Measurements from ENCODE around the gene SVEP1.

Gene SVEP1

GRCh38 chr9:110528645-110529044 lies 50.9 kb downstream of the SVEP1 start:
- DNase-seq, result no peak

DNA sequence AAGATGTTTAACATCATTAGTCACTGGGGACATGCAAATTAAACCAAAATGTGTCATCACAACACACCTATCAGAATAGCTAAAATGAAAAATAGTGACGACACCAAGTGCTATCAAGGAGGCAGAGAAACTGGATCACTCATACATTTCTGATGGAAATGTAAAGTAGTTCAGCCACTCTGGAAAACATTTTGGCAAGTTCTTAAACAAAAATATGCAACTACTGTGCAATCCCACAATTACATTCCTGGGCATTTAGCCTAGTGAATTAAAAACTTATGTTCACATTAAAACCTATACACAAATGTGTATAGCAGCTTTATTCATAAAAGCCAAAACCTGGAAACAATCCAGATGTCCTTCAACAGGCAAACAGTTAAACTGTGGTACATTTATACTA lies 53.1 kb downstream of the SVEP1 start:
- DNase-seq, result no peak

DNA sequence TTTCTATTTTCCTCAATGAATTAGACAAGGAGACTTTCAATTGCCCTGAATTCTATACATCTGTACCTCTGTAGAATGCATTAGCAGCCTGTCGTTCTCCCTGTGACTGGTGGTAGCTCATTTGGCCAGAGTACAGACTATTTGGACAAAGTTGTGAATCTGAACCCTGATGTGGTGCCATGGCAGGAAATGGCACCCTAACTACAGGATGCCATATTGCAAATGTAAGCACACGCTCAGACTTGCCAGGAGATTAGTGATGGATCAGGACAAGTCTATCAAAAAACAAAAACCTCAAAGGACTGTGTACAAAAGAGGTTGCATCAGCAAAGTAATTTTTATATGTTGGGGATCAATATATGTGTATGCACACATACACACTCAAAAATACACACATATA lies 58.3 kb downstream of the SVEP1 start:
- DNase-seq, result peak in 1 of 51 donors; percentile 6

GRCh38 chr9:110520120-110520701 lies 59.3 kb downstream of the SVEP1 start:
- DNase-seq, result no peak

DNA sequence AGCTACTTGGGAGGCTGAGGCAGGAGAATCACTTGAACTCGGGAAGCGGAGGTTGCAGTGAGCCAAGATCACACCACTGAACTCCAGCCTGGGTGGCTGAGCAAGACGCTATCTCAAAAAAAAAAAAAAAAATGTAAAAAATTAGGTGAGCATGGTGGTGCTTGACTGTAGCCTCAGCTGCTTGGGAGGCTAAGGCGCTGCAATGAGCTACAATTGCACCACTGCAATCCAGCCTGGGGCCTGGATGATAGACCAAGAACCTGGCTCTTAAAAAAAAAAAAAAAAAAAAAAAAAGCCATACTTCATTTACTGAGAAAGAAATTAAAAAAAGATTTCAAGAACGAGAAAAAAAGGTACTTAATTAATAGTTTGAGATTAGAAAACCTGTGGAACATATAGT lies 62.1 kb downstream of the SVEP1 start:
- DNase-seq, result no peak

GRCh38 chr9:110514897-110515296 lies 64.6 kb downstream of the SVEP1 start:
- no peak for DNase-seq

DNA sequence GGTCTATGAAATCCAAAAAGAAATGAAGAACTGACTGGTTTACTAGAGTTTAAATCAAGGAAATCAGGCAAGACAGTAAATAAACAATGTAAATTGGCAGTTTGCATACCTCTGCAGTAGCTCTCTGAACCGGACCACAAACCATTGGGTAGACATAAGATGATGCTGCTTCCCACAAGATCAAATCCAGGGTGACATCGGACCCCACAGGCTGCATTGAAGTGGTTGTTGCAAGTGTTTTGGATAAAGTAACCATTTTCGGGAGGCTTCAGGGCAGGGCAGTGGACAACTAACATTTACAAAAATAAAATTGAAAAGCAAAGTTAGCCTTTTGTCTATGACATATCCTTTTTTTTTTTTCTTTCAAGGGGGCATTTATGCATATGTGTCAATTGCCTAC lies 66.7 kb downstream of the SVEP1 start:
- DNase-seq, result no peak

DNA sequence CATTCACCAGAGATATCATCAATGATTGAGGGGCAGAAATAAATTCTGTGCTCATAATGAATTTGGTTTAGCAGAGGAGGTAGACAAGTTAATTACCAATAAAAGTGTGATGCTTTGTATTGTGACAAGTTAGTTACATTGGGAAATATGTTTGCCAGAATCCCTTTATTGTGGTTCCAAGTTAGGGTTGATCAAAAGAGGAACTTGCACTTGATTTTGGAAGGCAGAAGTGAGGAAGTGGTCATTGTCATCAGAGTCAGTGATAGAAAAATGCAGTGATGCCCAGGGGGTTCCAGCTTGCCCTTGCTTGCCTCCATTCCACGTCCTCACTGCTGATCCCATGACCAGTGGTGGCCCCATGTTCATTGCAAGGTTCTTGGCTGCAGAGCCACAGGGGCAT lies 69.7 kb downstream of the SVEP1 start:
- DNase-seq, result no peak

GRCh38 chr9:110502842-110503241 lies 76.7 kb downstream of the SVEP1 start:
- DNase-seq, result no peak

DNA sequence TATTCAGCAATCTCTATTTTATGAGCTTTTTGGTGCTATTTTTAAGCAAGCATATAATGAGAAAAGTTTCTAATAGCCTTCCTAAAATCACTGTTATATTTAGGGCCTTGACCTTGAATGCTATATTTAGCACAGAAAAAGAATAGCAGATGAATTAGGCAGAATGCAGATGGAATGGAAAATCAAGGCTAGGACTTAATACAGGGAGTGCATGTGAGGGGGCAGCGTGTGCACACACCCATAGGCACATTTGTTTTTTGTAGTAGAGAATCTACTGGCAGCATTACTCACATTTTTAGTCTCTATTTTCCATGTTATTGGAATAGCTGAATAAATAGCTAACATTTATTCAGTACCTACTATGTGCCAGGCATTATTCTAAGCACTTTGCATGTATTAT lies 79.9 kb downstream of the SVEP1 start:
- DNase-seq, result no peak

GRCh38 chr9:110487196-110487595 lies 92.3 kb downstream of the SVEP1 start:
- no peak for DNase-seq

DNA sequence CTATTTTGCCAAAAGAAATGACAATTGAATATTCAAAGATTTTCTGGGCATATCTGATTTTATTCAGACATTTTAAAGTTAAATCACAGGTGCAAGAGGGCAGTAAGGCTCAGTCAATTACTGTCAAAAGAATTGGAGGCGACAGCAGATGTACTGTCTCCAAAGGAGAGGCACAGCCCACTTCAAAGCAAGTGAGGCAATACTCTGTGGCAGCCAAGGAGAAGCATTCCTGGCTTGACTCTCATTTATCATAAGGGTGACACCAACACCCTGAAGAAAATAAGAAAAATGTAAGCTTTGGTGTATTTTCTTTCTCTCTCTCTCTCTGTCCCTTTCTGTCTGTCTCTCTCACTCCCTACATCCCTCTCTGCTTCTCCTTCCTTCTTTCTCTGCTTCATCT lies 93.3 kb downstream of the SVEP1 start:
- no peak for DNase-seq

DNA sequence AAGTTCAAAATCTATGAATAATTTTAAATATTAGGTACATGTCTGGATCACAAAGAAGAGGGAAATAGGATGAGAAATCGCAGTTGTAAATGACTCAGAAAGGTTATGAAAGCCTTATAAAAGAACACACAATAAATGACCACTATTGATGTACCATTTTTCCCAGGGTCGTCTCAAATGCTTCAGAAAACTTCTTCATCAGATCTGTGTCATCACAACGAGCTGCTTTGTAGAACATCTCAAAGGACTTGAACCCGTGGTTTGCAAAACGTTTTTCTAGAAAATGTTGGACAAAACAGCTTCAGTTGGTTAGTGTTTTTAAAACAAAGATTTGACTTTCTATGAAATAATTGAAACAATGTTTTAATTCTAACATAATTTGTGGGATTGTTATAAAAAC lies 100.1 kb downstream of the SVEP1 start:
- DNase-seq, result no peak

GRCh38 chr9:110476251-110476650 lies 103.3 kb downstream of the SVEP1 start:
- DNase-seq, result no peak

GRCh38 chr9:110472111-110472510 lies 107.4 kb downstream of the SVEP1 start:
- DNase-seq, result no peak

- DNase-seq, result no peak
Observed at GRCh38 chr9:110468950-110469349, 110.6 kb downstream of the SVEP1 start.

GRCh38 chr9:110465190-110465589 lies 114.4 kb downstream of the SVEP1 start:
- DNase-seq, result no peak

- no peak for DNase-seq
Observed at GRCh38 chr9:110464321-110464720, 115.2 kb downstream of the SVEP1 start.

- DNase-seq, result no peak
Observed at GRCh38 chr9:110463499-110463898, 116.0 kb downstream of the SVEP1 start.

DNA sequence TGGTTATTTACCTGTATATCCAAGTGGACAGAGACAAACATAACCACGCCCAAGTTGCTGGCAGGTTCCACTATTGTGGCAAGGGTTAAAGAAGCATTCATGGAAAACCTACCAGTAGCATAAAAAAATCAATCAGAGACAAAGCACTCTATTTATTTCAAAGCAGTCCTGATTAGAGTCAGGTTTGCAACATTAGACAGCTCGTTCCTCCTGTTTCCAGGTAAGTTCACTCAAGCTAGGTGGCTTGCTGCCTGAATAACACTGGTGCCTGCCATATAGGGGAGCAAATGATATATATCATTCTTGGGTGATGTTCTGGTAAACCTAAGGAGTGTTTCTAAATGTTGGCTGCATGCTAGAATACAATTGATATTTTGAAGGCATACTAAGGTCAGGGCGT lies 122.3 kb downstream of the SVEP1 start:
- no peak for DNase-seq

DNA sequence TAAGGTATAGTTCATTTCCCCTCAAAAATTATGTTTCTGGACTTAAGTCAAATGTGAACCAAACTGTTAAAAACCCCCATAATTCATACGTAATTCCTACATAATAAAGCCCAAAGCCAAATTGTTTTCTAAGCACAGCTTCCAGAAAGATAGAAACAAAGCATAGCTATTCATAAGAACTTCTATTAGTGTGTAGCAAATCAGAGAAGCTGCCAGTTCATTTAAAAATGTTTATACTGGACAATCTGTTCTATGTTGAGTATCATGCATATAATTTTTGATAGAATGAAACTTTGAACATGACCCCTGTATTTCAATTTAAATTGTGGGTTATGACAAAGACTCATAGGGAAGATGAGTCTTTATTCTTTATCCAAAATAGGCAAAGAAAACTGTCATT lies 122.9 kb downstream of the SVEP1 start:
- no peak for DNase-seq

DNA sequence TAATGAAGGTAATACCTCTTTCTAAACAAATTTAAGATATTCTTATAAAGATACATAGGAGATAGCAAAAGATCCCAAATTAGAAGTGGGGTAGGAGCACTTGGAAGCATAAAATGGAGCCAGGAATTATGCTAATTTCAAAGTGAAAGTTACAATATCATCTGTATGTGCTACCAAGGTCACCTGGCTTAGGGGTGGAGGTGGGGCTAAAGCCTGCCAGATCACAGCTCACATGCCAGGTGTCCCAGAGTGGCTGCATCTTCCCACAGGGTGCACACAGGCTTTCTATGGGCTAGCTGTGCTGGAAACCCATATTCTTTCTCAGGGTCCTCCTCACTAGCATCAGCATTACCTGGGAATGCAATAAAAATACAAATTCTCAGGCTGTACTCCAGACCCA lies 123.7 kb downstream of the SVEP1 start:
- DNase-seq, result no peak

- no peak for DNase-seq
Observed at GRCh38 chr9:110452227-110452801, 127.2 kb downstream of the SVEP1 start.

- DNase-seq, result no peak
Observed at GRCh38 chr9:110451726-110452125, 127.8 kb downstream of the SVEP1 start.

Measured in hypothalamus (tissue), 51 donors.